NCI-H1417 (cell line): ENCODE data around the gene MR1.
"Not testable (repeated sequence)": the region's sequence is repeated elsewhere in the genome, so short reads cannot be mapped to it uniquely, and the experiment has no call there.

ENCODE experiments used
- DNase-seq, 3 experiments: peaks; one replicate each; lab custom pipeline; 2025; lab: John Stamatoyannopoulos, UW

MR1 gene

GRCh38 chr1:181028615-181029014 is 5.2 kb upstream of the MR1 start:
- DNase-seq = no peak

GRCh38 chr1:181032535-181032934 is 1.2 kb upstream of the MR1 start:
- DNase-seq = no peak

- no peak for DNase-seq
These were observed 520 bp upstream of the MR1 start for GRCh38 chr1:181033128-181033798.

- DNase-seq = not testable (repeated sequence)
These were observed 1.4 kb downstream of the MR1 start for GRCh38 chr1:181035210-181035609.

- no peak for DNase-seq
These were observed 2.5 kb downstream of the MR1 start for GRCh38 chr1:181036107-181036836.

- DNase-seq = no peak
These were observed 3.6 kb downstream of the MR1 start for GRCh38 chr1:181037386-181037785.

GRCh38 chr1:181038399-181038873 is 4.7 kb downstream of the MR1 start:
- DNase-seq = peak; percentile 50 to 90 (median 84)

GRCh38 chr1:181040284-181040865 is 6.6 kb downstream of the MR1 start:
- DNase-seq = no peak

GRCh38 chr1:181043025-181043888 is 9.5 kb downstream of the MR1 start:
- DNase-seq = peak; percentile 15 to 90 (median 35)

- DNase-seq = no peak
These were observed 10.7 kb downstream of the MR1 start for GRCh38 chr1:181044449-181044966.

- not testable (repeated sequence) for DNase-seq
These were observed 12.2 kb downstream of the MR1 start for GRCh38 chr1:181045946-181046345.

GRCh38 chr1:181049378-181049777 is 15.6 kb downstream of the MR1 start:
- no peak for DNase-seq

- DNase-seq = no peak
These were observed 17.1 kb downstream of the MR1 start for GRCh38 chr1:181050922-181051321.

GRCh38 chr1:181056560-181056959 is 22.8 kb downstream of the MR1 start:
- DNase-seq = no peak

GRCh38 chr1:181057079-181057478 is 23.3 kb downstream of the MR1 start:
- no peak for DNase-seq

GRCh38 chr1:181059435-181059834 is 25.7 kb downstream of the MR1 start:
- DNase-seq = no peak

- DNase-seq = no peak
These were observed 26.3 kb downstream of the MR1 start for GRCh38 chr1:181060066-181060465.

- DNase-seq = not testable (repeated sequence)
These were observed 27.2 kb downstream of the MR1 start for GRCh38 chr1:181060947-181061346.

GRCh38 chr1:181061487-181061886 is 27.7 kb downstream of the MR1 start:
- DNase-seq = no peak

- DNase-seq = no peak
These were observed 28.4 kb downstream of the MR1 start for GRCh38 chr1:181061891-181062835.
